DND-41 (cell line): Measurements from ENCODE around the gene ABAT.

Experiments
- CTCF ChIP-seq: IDR thresholded peaks from 2 replicates; pipeline ENCODE4 v1.5.1; 2012; ENCODE audit warnings: borderline replicate concordance, low read length, moderate library complexity, mild to moderate bottlenecking; ENCODE audit not compliant: poor library complexity, severe bottlenecking; ENCODE audit errors: extremely low read depth
- EZH2 ChIP-seq: IDR thresholded peaks from 3 replicates; pipeline ENCODE4 v1.6.1; 2012; ENCODE audit warnings: borderline replicate concordance, low read depth, mild to moderate bottlenecking, moderate library complexity, low read length, inconsistent platforms; ENCODE audit not compliant: severe bottlenecking

- no peak for TF ChIP-seq CTCF
- TF ChIP-seq EZH2: no peak
Observed at GRCh38 chr16:8645831-8646230, 28.6 kb upstream of the ABAT start.
